PC-9 (cell line): ENCODE data around the gene FGFR2. TPM values are rescaled to one million over a fixed set of nuclear protein-coding genes. Genes with fewer than 3 reads are reported as not detected.

Source experiments
- BruUV-seq: library from RNA; stranded (reverse); fragments of 400-500 nt; replicated peaks from 2 replicates; lab custom pipeline; 2021; lab: Mats Ljungman, UMichigan
- CTCF ChIA-PET: fragments of 300-600 bp; sonication (Branson Sonifier 250); formaldehyde crosslinking; loops from one replicate; lab custom pipeline; 2022; ENCODE audit warnings: antibody characterized with exemption; lab: Charles Lee
- POLR2A ChIA-PET: fragments of 300-600 bp; sonication (Branson Sonifier 250); formaldehyde crosslinking; loops from one replicate; lab custom pipeline; 2022; ENCODE audit warnings: antibody characterized with exemption; ENCODE audit not compliant: unreplicated experiment; lab: Charles Lee
- DNase-seq, 2 experiments: peaks; one replicate each; pipeline versions ENCODE4 v3.0.0 to v3.0.0-alpha.2; 2015 to 2022; ENCODE audit warnings: mixed read lengths in 1 of 2
- H2AFZ ChIP-seq: fragments of 200-600 bp; sonication (generic); 2 replicates; pipeline ENCODE4 v1.8.1; 2017; ENCODE audit warnings: antibody characterized with exemption
- H3F3A ChIP-seq: fragments of 200-600 bp; sonication (generic); 2 replicates; pipeline ENCODE4 v1.8.1; 2017; ENCODE audit warnings: antibody characterized with exemption, mild to moderate bottlenecking, low read depth; ENCODE audit not compliant: insufficient read depth
- H3K27ac ChIP-seq: fragments of 200-600 bp; sonication (generic); 2 replicates; pipeline ENCODE4 v1.6.1; 2016; ENCODE audit warnings: mixed run types
- H3K27me3 ChIP-seq: fragments of 200-600 bp; sonication (generic); 2 replicates; pipeline ENCODE4 v1.6.1; 2016; ENCODE audit warnings: low read depth, mixed run types; ENCODE audit not compliant: insufficient read depth
- H3K36me3 ChIP-seq: fragments of 200-600 bp; sonication (generic); 2 replicates; pipeline ENCODE4 v1.6.1; 2016; ENCODE audit warnings: low read depth, mixed run types
- H3K4me1 ChIP-seq: fragments of 200-600 bp; sonication (generic); replicated peaks from 2 replicates; pipeline ENCODE4 v1.6.1; 2016; ENCODE audit warnings: mixed run types; ENCODE audit not compliant: insufficient read depth
- H3K4me2 ChIP-seq: fragments of 200-600 bp; sonication (generic); 2 replicates; pipeline ENCODE4 v1.6.1; 2017; ENCODE audit warnings: mixed run types
- H3K4me3 ChIP-seq: fragments of 200-600 bp; sonication (generic); 2 replicates; pipeline ENCODE4 v1.6.1; 2016; ENCODE audit warnings: mixed run types
- H3K79me2 ChIP-seq: fragments of 200-600 bp; sonication (generic); 2 replicates; pipeline ENCODE4 v1.6.1; 2017; ENCODE audit warnings: low read depth, mixed run types
- H3K9me2 ChIP-seq: fragments of 200-600 bp; sonication (generic); 2 replicates; pipeline ENCODE4 v1.8.1; 2017; ENCODE audit warnings: mild to moderate bottlenecking; ENCODE audit not compliant: insufficient read depth
- H3K9me3 ChIP-seq: fragments of 200-600 bp; sonication (generic); 2 replicates; pipeline ENCODE4 v1.8.1; 2016; ENCODE audit warnings: low read depth; ENCODE audit not compliant: insufficient read depth
- H4K20me1 ChIP-seq: fragments of 200-600 bp; sonication (generic); 2 replicates; pipeline ENCODE4 v1.8.1; 2017; ENCODE audit not compliant: insufficient read depth
- CTCF ChIP-seq: fragments of 200-600 bp; sonication (generic); conservative IDR thresholded peaks from 2 replicates; pipeline ENCODE4 v1.6.1; 2017; ENCODE audit warnings: mixed run types, antibody characterized with exemption, mild to moderate bottlenecking, moderate library complexity
- EZH2 ChIP-seq: fragments of 200-600 bp; sonication (generic); IDR thresholded peaks from 2 replicates; pipeline ENCODE4 v1.8.0; 2017; ENCODE audit warnings: antibody characterized with exemption, low read depth
- intact Hi-C: fragments of 100-400 bp; cut with micrococcal nuclease; formaldehyde crosslinking; loops from one replicate; pipeline ENCODE4 v1.10.0; 2022; ENCODE audit not compliant: unreplicated experiment
- total RNA-seq: library from RNA; stranded (reverse); gene quantifications from 2 replicates; pipeline ENCODE4 v1.2.3, GENCODE V29; 2021

FGFR2 gene
- total RNA-seq, 1 experiment from 2014 or later, result not detected

GRCh38 chr10:121618906-121619305 is 20.7 kb upstream of the FGFR2 start:
- Histone ChIP-seq H3K4me1 (no peaks in the 10 kb centered on the region), H3K9me3 (no peaks in the 10 kb centered on the region), H3K9me2 (no peaks in the 10 kb centered on the region), H3K4me2 (no peak overlapping the region), H3K79me2 (no peaks in the 10 kb centered on the region), H2AFZ (no peak overlapping the region), H3K36me3 (no peaks in the 10 kb centered on the region), H3K4me3 (no peak overlapping the region), H3F3A (no peaks in the 10 kb centered on the region), H4K20me1 (no peaks in the 10 kb centered on the region), H3K27ac (no peak overlapping the region), H3K27me3 (peaks cover 39% of the 10 kb centered on the region)
- intact Hi-C loops, result no loop called here
- no peak for TF ChIP-seq EZH2
- no peak for TF ChIP-seq CTCF
- CTCF ChIA-PET, result no interaction called here
- DNase-seq, result no peak
- no TSS peak for BruUV-seq
- POLR2A ChIA-PET, result no interaction called here

GRCh38 chr10:121617176-121617575 is 18.9 kb upstream of the FGFR2 start:
- H3K4me3 ChIP-seq, result no peak overlapping the region
- H3F3A ChIP-seq, result no peaks in the 10 kb centered on the region
- DNase-seq, result no peak
- H3K9me2 ChIP-seq, result no peaks in the 10 kb centered on the region
- H3K36me3 ChIP-seq, result no peaks in the 10 kb centered on the region
- no peak overlapping the region for H3K27ac ChIP-seq
- H2AFZ ChIP-seq, result no peak overlapping the region
- no peaks in the 10 kb centered on the region for H3K4me1 ChIP-seq
- no peaks in the 10 kb centered on the region for H3K79me2 ChIP-seq
- intact Hi-C loops, result no loop called here
- peaks cover 48% of the 10 kb centered on the region for H3K27me3 ChIP-seq
- BruUV-seq, result no TSS peak
- ChIA-PET POLR2A (no interaction called here), CTCF (no interaction called here)
- H3K9me3 ChIP-seq, result no peaks in the 10 kb centered on the region
- no peak overlapping the region for H3K4me2 ChIP-seq
- H4K20me1 ChIP-seq, result no peaks in the 10 kb centered on the region
- TF ChIP-seq EZH2 (no peak), CTCF (no peak)

GRCh38 chr10:121616291-121616690 is 18.0 kb upstream of the FGFR2 start:
- ChIA-PET CTCF (no interaction called here), POLR2A (no interaction called here)
- Histone ChIP-seq H3F3A (no peaks in the 10 kb centered on the region), H2AFZ (no peak overlapping the region), H3K4me1 (no peaks in the 10 kb centered on the region), H4K20me1 (no peaks in the 10 kb centered on the region), H3K79me2 (no peaks in the 10 kb centered on the region), H3K27ac (no peak overlapping the region), H3K4me3 (no peak overlapping the region), H3K4me2 (no peak overlapping the region), H3K36me3 (no peaks in the 10 kb centered on the region), H3K9me3 (no peaks in the 10 kb centered on the region), H3K9me2 (no peaks in the 10 kb centered on the region), H3K27me3 (peaks cover 51% of the 10 kb centered on the region)
- no peak for DNase-seq
- no peak for TF ChIP-seq CTCF
- no peak for TF ChIP-seq EZH2
- BruUV-seq, result no TSS peak
- intact Hi-C loops, result no loop called here
